H1 (cell line): Measurements from ENCODE around the gene ZNF609. TPM values are rescaled to one million over a fixed set of nuclear protein-coding genes. Genes with fewer than 3 reads are reported as not detected.
"Not testable (repeated sequence)": the region's sequence is repeated elsewhere in the genome, so short reads cannot be mapped to it uniquely, and the experiment has no call there.

Experiments used
- CTCF ChIA-PET: fragments of 300-600 bp; sonication (Branson Sonifier 250); formaldehyde crosslinking; loops from one replicate; lab custom pipeline; 2021; ENCODE audit not compliant: partially characterized antibody; lab: Charles Lee
- POLR2A ChIA-PET: fragments of 300-600 bp; sonication (Branson Sonifier 250); formaldehyde crosslinking; loops from one replicate; lab custom pipeline; 2021; ENCODE audit warnings: inconsistent platforms; ENCODE audit not compliant: partially characterized antibody; lab: Charles Lee
- DNase-seq, 2 experiments: peaks; one replicate each; pipeline versions ENCODE4 v3.0.0 to v3.0.0-alpha.2; 2010 to 2022; ENCODE audit warnings: low spot score in 2 of 2, low read depth in 1 of 2, mixed read lengths in 1 of 2
- FAIRE-seq: peaks from 2 replicates; lab custom pipeline; 2011; peaks lifted over from hg19 to GRCh38; lab: Jason Lieb, UNC
- H2AFZ ChIP-seq: 2 replicates; pipeline ENCODE4 v1.8.1; 2012; ENCODE audit warnings: low read length, inconsistent platforms
- H2AK5ac ChIP-seq: 2 replicates; pipeline ENCODE4 v1.6.1; 2013; ENCODE audit warnings: low read depth, low read length
- H2BK120ac ChIP-seq: replicated peaks from 2 replicates; pipeline ENCODE3; 2013; ENCODE audit warnings: low read depth, low read length, inconsistent platforms
- H2BK12ac ChIP-seq: 2 replicates; pipeline ENCODE4 v1.6.1; 2013; ENCODE audit warnings: low read depth, low read length
- H2BK15ac ChIP-seq: 2 replicates; pipeline ENCODE4 v1.6.1; 2013; ENCODE audit warnings: low read length
- H2BK20ac ChIP-seq: 2 replicates; pipeline ENCODE4 v1.6.1; 2013; ENCODE audit warnings: low read length
- H2BK5ac ChIP-seq: 2 replicates; pipeline ENCODE4 v1.6.1; 2013; ENCODE audit warnings: low read depth, low read length
- H3K14ac ChIP-seq: 2 replicates; pipeline ENCODE4 v1.6.1; 2013; ENCODE audit warnings: inconsistent platforms; ENCODE audit not compliant: insufficient read length
- H3K18ac ChIP-seq: 2 replicates; pipeline ENCODE4 v1.6.1; 2013; ENCODE audit warnings: low read length; ENCODE audit errors: extremely low read depth
- H3K23ac ChIP-seq: 2 replicates; pipeline ENCODE4 v1.6.1; 2013; ENCODE audit warnings: inconsistent platforms; ENCODE audit not compliant: insufficient read length
- H3K23me2 ChIP-seq: 2 replicates; pipeline ENCODE4 v1.6.1; 2013; ENCODE audit warnings: low read depth, low read length
- H3K27ac ChIP-seq: 2 replicates; pipeline ENCODE4 v1.6.1; 2011; ENCODE audit warnings: low read depth, low read length, inconsistent platforms
- H3K27me3 ChIP-seq, 4 experiments: replicated peaks in 1 of 4; 1 replicate in 1 of 4; 2 replicates in 3 of 4; pipeline versions ENCODE4 v1.6.1 to v1.8.1; 2011 to 2013; ENCODE audit warnings: low read length in 3 of 4, mild to moderate bottlenecking in 3 of 4, inconsistent platforms in 2 of 4, mixed read lengths in 2 of 4, moderate library complexity in 1 of 4; ENCODE audit not compliant: control insufficient read depth in 3 of 4, insufficient read depth in 3 of 4; ENCODE audit errors: extremely low read depth in 1 of 4
- H3K36me3 ChIP-seq, 4 experiments: 2 replicates each; pipeline versions ENCODE4 v1.6.1 to v1.8.1; 2011 to 2013; ENCODE audit warnings: mild to moderate bottlenecking in 4 of 4, low read length in 3 of 4, moderate library complexity in 2 of 4, control low read depth in 1 of 4, inconsistent platforms in 1 of 4; ENCODE audit not compliant: insufficient read depth in 4 of 4, control insufficient read depth in 2 of 4
- H3K4ac ChIP-seq: replicated peaks from 2 replicates; pipeline ENCODE3; 2013; ENCODE audit warnings: low read length, low read depth, mixed read lengths, inconsistent platforms; ENCODE audit not compliant: insufficient read length
- H3K4me1 ChIP-seq, 4 experiments: replicated peaks in 1 of 4; 1 replicate in 1 of 4; 2 replicates in 3 of 4; pipeline versions ENCODE4 v1.6.1 to v1.8.1; 2011 to 2013; ENCODE audit warnings: low read length in 3 of 4, inconsistent platforms in 2 of 4, mixed read lengths in 1 of 4; ENCODE audit not compliant: insufficient read depth in 4 of 4, control insufficient read depth in 3 of 4
- H3K4me2 ChIP-seq, 2 experiments: 2 replicates each; pipeline versions ENCODE4 v1.6.1 to v1.8.1; 2011 to 2013; ENCODE audit warnings: low read depth in 2 of 2, low read length in 2 of 2, control low read depth in 1 of 2, inconsistent platforms in 1 of 2, mild to moderate bottlenecking in 1 of 2; ENCODE audit not compliant: insufficient read depth in 1 of 2
- H3K4me3 ChIP-seq, 4 experiments: fragments of 200-600, 300-600 bp in 1 of 4; sonication (generic), shearing (Covaris generic), sonication (Bioruptor Twin) in 1 of 4; 2 replicates each; pipeline versions ENCODE4 v1.5.1 to v1.8.1; 2011 to 2016; ENCODE audit warnings: low read length in 4 of 4, low read depth in 3 of 4, control low read depth in 2 of 4, inconsistent platforms in 2 of 4, mild to moderate bottlenecking in 2 of 4, mixed read lengths in 1 of 4, moderate library complexity in 1 of 4; ENCODE audit not compliant: insufficient read depth in 2 of 4; ENCODE audit errors: extremely low read depth in 1 of 4
- H3K56ac ChIP-seq: replicated peaks from 2 replicates; pipeline ENCODE3; 2013; ENCODE audit warnings: low read depth, mild to moderate bottlenecking, mixed read lengths, low read length, inconsistent platforms; ENCODE audit not compliant: insufficient read length
- H3K79me1 ChIP-seq: 2 replicates; pipeline ENCODE4 v1.6.1; 2013; ENCODE audit warnings: low read depth, low read length, control low read depth
- H3K79me2 ChIP-seq, 2 experiments: 2 replicates each; pipeline versions ENCODE4 v1.6.1 to v1.8.1; 2012 to 2013; ENCODE audit warnings: low read length in 2 of 2, mild to moderate bottlenecking in 2 of 2, inconsistent platforms in 1 of 2; ENCODE audit not compliant: insufficient read depth in 2 of 2, control insufficient read depth in 1 of 2
- H3K9ac ChIP-seq, 4 experiments: replicated peaks in 1 of 4; 1 replicate in 1 of 4; 2 replicates in 3 of 4; pipeline versions ENCODE4 v1.6.1 to v1.8.1; 2011 to 2013; ENCODE audit warnings: low read depth in 3 of 4, low read length in 3 of 4, control low read depth in 2 of 4, mild to moderate bottlenecking in 2 of 4, moderate library complexity in 2 of 4, inconsistent platforms in 1 of 4; ENCODE audit errors: extremely low read depth in 1 of 4
- H3K9me3 ChIP-seq, 2 experiments: 2 replicates each; pipeline versions ENCODE4 v1.6.1 to v1.8.1; 2012 to 2013; ENCODE audit warnings: mild to moderate bottlenecking in 2 of 2, moderate library complexity in 2 of 2, control low read depth in 1 of 2, inconsistent platforms in 1 of 2, low read depth in 1 of 2, low read length in 1 of 2, mixed read lengths in 1 of 2; ENCODE audit not compliant: insufficient read depth in 2 of 2
- H4K20me1 ChIP-seq, 2 experiments: replicated peaks in 1 of 2; 2 replicates each; pipeline versions ENCODE3 to v1.8.1; 2011 to 2013; ENCODE audit warnings: inconsistent platforms in 2 of 2, low read length in 2 of 2, mild to moderate bottlenecking in 1 of 2; ENCODE audit not compliant: insufficient read depth in 2 of 2, control insufficient read depth in 1 of 2
- H4K5ac ChIP-seq: 2 replicates; pipeline ENCODE4 v1.6.1; 2013; ENCODE audit warnings: low read length, low read depth, mixed read lengths, inconsistent platforms; ENCODE audit not compliant: insufficient read length
- H4K8ac ChIP-seq: 2 replicates; pipeline ENCODE4 v1.8.0; 2013; ENCODE audit warnings: mild to moderate bottlenecking, moderate library complexity, low read length, inconsistent platforms; ENCODE audit not compliant: insufficient read depth; ENCODE audit errors: extremely low read depth
- H4K91ac ChIP-seq: replicated peaks from 2 replicates; pipeline ENCODE3; 2013; ENCODE audit warnings: low read length, mixed read lengths, inconsistent platforms; ENCODE audit not compliant: insufficient read length
- WGBS, 2 experiments: shearing (Covaris generic) in 1 of 2; methylation state at CpG; one replicate each; pipeline versions ENCODE4 v1.1.6 to v1.1.7; 2013 to 2015; ENCODE audit warnings: low lambda C conversion rate in 2 of 2, mixed read lengths in 2 of 2, inconsistent platforms in 1 of 2, low coverage in 1 of 2, missing lambda C conversion rate in 1 of 2; ENCODE audit not compliant: insufficient replicate concordance in 2 of 2, insufficient coverage in 1 of 2, insufficient read length in 1 of 2; ENCODE audit errors: extremely low coverage in 1 of 2, missing lambda C conversion rate in 1 of 2; 5-methylcytosine and 5-hydroxymethylcytosine counted together
- polyA plus RNA-seq, 7 experiments: library from polyadenylated mRNA; depleted of rRNA in 3 of 7; stranded (reverse) in 5 of 7; unstranded in 2 of 7; fragments of >200 nt in 5 of 7; fragments of 200-250 nt in 2 of 7; gene quantifications; 1 replicate in 5 of 7; 2 replicates in 1 of 7; 4 replicates in 1 of 7; pipeline versions ENCODE4 v1.2.1 to v1.2.3, GENCODE V29; 2011 to 2013; ENCODE audit warnings: missing spikeins in 2 of 7, mixed read lengths in 2 of 7
- total RNA-seq: library from RNA; stranded (reverse); fragmentation: NEBNext Ultra II Directional; extraction: Animal tissue kit (Norgen Biotek cat#: 25700); gene quantifications from 2 replicates; pipeline ENCODE4 v1.2.1, GENCODE V29; 2021

The ZNF609 gene
- total and polyA plus RNA-seq, 2 of the 8 experiments (the other 6 are each of a cell fraction or from before 2014, with no cell fraction given), result 15.5 to 47.8 TPM

GRCh38 chr15:64639744-64640143 is 179.4 kb downstream of the ZNF609 start:
- H3K79me1 ChIP-seq, H3K14ac ChIP-seq, POLR2A ChIA-PET, H3K9ac ChIP-seq, H4K20me1 ChIP-seq, H2BK20ac ChIP-seq, H3K4me2 ChIP-seq, H3K23me2 ChIP-seq, H2BK12ac ChIP-seq, H2BK15ac ChIP-seq, H4K5ac ChIP-seq, H3K4ac ChIP-seq, H2BK120ac ChIP-seq, H3K36me3 ChIP-seq, H2BK5ac ChIP-seq, H4K8ac ChIP-seq, H2AFZ ChIP-seq, H3K27me3 ChIP-seq, H3K4me3 ChIP-seq, FAIRE-seq, H3K56ac ChIP-seq, DNase-seq, H3K18ac ChIP-seq, H2AK5ac ChIP-seq, H3K27ac ChIP-seq, H3K23ac ChIP-seq, H3K9me3 ChIP-seq, H4K91ac ChIP-seq: not testable (repeated sequence)
- CTCF ChIA-PET, result interaction anchor here (1.1 kb wide), 1 partner anchor 13 kb away, joined by 3 read pairs; no protein-coding TSS in a partner anchor
- peaks cover 7 to 15% (median 14%) of the 10 kb centered on the region in 4 experiments; a peak in 6 of 7 replicates for H3K4me1 ChIP-seq
- WGBS, 2 experiments, result 99% methylated on average over 4 of the region's 4 CpGs; no CpG with 5 or more reads in 1 of the 2 experiments
- peaks cover 0 to 55% of the 10 kb centered on the region in 2 experiments; a peak in 3 of 4 replicates for H3K79me2 ChIP-seq
